Muscle layer of colon (tissue), 2 donors: Measurements from ENCODE around the gene TOMM7.

Experiments used
- H3K27ac ChIP-seq: one replicate; pipeline ENCODE4 v1.7.0; 2013; ENCODE audit warnings: low read depth, mild to moderate bottlenecking, low read length, moderate library complexity
- H3K27me3 ChIP-seq, 2 donors: one replicate each; pipeline ENCODE4 v1.7.0; 2013; ENCODE audit warnings: low read length in 2 of 2, mild to moderate bottlenecking in 2 of 2; ENCODE audit not compliant: insufficient read depth in 2 of 2, control insufficient read depth in 1 of 2
- H3K36me3 ChIP-seq: one replicate; pipeline ENCODE4 v1.7.0; 2013; ENCODE audit warnings: mild to moderate bottlenecking, low read length; ENCODE audit not compliant: insufficient read depth
- H3K4me1 ChIP-seq: one replicate; pipeline ENCODE4 v1.7.0; 2013; ENCODE audit warnings: mild to moderate bottlenecking, low read length; ENCODE audit not compliant: insufficient read depth
- H3K4me3 ChIP-seq, 2 donors: one replicate each; pipeline ENCODE4 v1.7.0; 2013; ENCODE audit warnings: low read length in 2 of 2, low read depth in 1 of 2, mild to moderate bottlenecking in 1 of 2, moderate library complexity in 1 of 2
- H3K9ac ChIP-seq: one replicate; pipeline ENCODE4 v1.7.0; 2013; ENCODE audit warnings: low read length
- H3K9me3 ChIP-seq: one replicate; pipeline ENCODE4 v1.7.0; 2013; ENCODE audit warnings: mild to moderate bottlenecking, low read length
- donor health status: abdominal sarcoma.
- donor health status: Adenocarcinoma of cecum.

Gene TOMM7

DNA sequence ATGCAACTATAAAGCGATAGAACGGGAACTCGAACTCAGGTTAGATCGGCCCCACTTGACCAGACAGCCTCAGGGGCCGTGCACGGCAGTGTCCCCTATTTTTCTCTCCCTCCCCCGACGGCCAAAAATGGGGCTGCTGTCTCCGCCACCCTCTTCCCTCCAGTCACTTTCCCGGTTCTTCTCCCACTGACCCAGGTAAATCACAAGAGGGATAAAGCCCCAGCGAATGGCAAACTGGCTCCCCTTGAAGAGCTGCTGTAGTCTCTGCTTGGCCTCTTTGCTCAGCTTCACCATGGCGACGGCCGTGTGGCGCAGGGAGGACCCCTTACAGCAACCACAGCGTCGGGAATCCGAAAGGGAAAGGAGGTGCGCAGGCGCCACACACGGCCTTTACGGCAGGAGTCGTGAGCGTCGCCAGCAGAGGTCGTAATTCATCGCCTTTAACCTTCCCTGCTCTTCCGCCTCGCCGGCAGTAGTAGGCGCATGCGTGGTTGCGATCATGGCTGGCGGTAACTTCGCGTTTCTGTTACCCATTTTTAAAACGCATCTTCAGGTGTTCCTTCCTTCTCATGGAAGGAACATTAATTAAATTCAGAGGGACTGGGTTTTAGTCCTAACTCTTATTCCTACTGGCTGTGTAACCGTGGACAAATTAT, at the start of gene TOMM7:
TOMM7 (minus strand) TSS at position 364 of the 656 bp plus-strand sequence; CDS start at position 294, 70 bp downstream.
- H3K27ac ChIP-seq, result peak within 1 kb of the TSS; percentile 85
- no peaks in the 10 kb centered on the region for H3K9me3 ChIP-seq
- peak within 1 kb of the TSS; percentile 97 for H3K9ac ChIP-seq
- H3K27me3 ChIP-seq, result no peaks in the 10 kb centered on the region
- peak within 1 kb of the TSS; percentile 89 to 99 for H3K4me3 ChIP-seq
- peaks cover 4% of the 10 kb centered on the region for H3K36me3 ChIP-seq
- H3K4me1 ChIP-seq, result peaks cover 16% of the 10 kb centered on the region

DNA sequence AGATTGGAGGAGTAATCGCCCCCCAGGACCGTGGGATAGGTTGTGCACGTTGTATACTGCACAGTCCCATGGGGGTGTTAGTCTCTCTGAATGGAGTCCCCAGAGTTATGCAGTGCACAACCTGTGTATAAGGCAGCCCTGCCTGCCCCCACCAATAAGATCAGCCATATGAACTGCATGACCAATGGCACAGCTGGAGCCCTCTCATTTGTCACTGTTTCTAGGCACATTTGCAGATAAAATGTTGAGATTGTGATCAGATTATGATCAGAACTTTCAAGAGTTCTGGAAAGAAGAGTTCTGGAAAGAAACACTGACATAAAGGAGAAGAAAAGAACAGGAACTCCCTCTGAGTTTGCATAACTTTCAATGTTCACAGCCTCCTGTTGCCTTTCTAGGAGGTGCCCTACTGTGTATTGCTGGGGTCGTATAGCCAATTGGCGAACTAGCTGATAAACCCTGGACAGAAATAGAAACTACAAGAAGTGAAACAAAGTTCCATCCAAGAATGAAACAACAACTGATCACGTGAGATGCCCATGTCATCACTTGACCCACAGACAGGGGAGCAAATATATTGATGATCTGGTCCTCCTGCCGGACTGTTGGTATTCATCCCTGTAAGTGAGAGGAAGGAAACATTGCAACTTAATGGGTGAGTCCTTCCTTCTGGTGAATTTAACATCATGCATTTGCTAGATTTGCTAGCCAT, 49.6 kb upstream of the TOMM7 start:
- peaks cover 6% of the 10 kb centered on the region for H3K4me1 ChIP-seq
- no peaks in the 10 kb centered on the region for H3K9me3 ChIP-seq
- H3K9ac ChIP-seq, result no peak overlapping the region
- no peaks in the 10 kb centered on the region for H3K27me3 ChIP-seq
- no peaks in the 10 kb centered on the region for H3K36me3 ChIP-seq
- no peak overlapping the region for H3K4me3 ChIP-seq
- H3K27ac ChIP-seq, result no peak overlapping the region

DNA sequence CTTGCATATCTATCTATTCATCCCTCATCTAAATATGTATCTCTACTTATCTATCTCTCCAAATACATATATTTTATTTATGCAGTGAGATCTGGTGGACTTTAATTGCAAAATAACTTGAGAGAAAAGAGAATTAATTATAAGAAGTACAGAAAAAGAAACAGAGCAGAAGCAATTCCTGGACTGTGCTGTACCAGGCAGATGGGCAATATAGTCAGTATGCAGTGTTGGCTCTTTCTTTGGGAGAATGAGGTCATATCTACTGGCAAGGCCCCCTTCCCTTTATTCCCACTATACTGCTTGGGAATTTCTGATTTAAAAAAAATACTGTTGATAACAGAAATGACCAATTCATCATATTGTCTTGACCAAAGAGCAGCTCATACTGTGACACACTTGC, 49.0 kb upstream of the TOMM7 start:
- H3K27ac ChIP-seq, result no peak overlapping the region
- peaks cover 6% of the 10 kb centered on the region for H3K4me1 ChIP-seq
- no peaks in the 10 kb centered on the region for H3K36me3 ChIP-seq
- H3K27me3 ChIP-seq, result no peaks in the 10 kb centered on the region
- no peak overlapping the region for H3K9ac ChIP-seq
- H3K4me3 ChIP-seq, result no peak overlapping the region
- no peaks in the 10 kb centered on the region for H3K9me3 ChIP-seq

DNA sequence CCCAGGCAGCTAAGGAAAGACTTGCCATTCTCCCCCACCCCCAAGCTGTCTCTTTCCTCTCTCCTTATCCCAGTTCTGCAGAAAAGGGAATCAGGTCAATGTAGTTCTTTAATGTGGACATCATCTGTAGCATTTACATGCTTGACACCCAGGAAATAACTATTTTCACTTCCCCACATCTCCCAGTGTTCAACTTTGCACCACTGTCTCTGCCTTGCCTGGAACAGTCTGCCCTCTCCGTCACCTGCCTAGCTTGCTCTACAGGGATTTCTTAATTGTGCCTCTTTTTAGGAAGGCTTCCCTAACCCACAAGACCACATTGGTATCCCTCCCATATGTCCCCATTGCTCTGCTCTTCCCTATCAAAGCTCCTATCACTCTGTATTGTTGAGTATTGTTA, 45.9 kb upstream of the TOMM7 start:
- no peak overlapping the region for H3K27ac ChIP-seq
- no peak overlapping the region for H3K4me3 ChIP-seq
- no peaks in the 10 kb centered on the region for H3K9me3 ChIP-seq
- H3K27me3 ChIP-seq, result no peaks in the 10 kb centered on the region
- no peaks in the 10 kb centered on the region for H3K36me3 ChIP-seq
- peaks cover 15% of the 10 kb centered on the region for H3K4me1 ChIP-seq
- no peak overlapping the region for H3K9ac ChIP-seq

DNA sequence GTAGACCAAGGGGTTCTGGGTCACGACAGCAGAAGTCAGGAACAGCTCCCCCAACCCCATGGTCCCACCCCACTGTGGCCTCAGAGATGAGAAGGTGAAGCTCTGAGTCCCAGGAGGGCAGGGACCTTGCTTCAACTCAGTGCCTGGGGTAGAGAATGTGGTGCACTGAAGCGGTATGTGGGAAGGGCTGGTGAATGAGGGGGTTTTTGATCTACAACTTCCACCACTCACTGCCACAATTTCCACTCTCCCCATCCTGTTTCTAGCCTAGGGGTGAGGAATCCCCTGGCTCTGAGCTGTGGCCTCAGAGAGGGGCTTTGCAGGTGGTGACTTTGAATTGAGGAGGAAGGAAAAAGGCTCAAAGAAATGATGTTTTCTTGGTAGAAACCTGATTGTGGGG, 44.9 kb upstream of the TOMM7 start:
- Histone ChIP-seq H3K27ac (no peak overlapping the region), H3K4me3 (no peak overlapping the region), H3K27me3 (no peaks in the 10 kb centered on the region), H3K4me1 (peaks cover 15% of the 10 kb centered on the region), H3K9me3 (no peaks in the 10 kb centered on the region), H3K36me3 (no peaks in the 10 kb centered on the region), H3K9ac (no peak overlapping the region)

DNA sequence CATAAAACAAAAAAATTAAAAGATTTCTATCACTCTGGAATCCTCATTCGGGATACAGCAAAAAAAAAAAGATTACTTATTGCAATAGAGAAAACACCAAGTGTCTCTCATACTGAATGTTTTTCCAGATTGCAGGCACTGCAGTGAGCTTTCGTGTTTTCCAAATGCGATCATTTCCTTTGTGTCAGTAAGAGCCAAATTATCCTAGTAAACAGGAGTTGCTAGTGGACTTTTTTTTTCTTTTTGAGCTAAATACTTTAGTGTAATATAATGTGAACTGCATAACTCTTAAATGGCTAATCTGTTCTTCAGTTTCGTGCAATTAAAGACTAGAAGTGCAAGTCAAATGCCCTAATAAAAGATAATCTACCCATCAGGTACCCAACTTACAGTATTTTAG, 44.4 kb upstream of the TOMM7 start:
- Histone ChIP-seq H3K27me3 (no peaks in the 10 kb centered on the region), H3K9ac (no peak overlapping the region), H3K36me3 (no peaks in the 10 kb centered on the region), H3K27ac (no peak overlapping the region), H3K9me3 (no peaks in the 10 kb centered on the region), H3K4me1 (peaks cover 15% of the 10 kb centered on the region), H3K4me3 (no peak overlapping the region)

DNA sequence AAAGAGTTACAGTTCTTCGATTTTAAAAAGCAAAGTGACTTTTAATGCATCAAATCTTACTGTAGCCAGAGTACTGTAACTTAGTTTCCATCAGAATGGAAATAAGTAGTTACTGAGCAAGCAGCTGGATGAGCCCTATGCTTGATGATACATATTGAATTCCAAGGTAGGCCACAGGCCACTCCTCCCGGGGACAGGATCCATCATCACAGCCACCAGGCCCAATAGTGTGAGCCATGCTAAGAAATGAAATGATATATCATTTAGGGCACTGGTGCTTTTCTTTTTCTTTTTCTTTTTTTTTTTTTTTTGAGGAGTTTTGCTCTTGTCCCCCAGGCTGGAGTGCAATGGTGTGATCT, 42.9 kb upstream of the TOMM7 start:
- Histone ChIP-seq H3K4me1 (peaks cover 17% of the 10 kb centered on the region), H3K27ac (no peak overlapping the region), H3K27me3 (no peaks in the 10 kb centered on the region), H3K9ac (no peak overlapping the region), H3K9me3 (no peaks in the 10 kb centered on the region), H3K36me3 (no peaks in the 10 kb centered on the region), H3K4me3 (no peak overlapping the region)

DNA sequence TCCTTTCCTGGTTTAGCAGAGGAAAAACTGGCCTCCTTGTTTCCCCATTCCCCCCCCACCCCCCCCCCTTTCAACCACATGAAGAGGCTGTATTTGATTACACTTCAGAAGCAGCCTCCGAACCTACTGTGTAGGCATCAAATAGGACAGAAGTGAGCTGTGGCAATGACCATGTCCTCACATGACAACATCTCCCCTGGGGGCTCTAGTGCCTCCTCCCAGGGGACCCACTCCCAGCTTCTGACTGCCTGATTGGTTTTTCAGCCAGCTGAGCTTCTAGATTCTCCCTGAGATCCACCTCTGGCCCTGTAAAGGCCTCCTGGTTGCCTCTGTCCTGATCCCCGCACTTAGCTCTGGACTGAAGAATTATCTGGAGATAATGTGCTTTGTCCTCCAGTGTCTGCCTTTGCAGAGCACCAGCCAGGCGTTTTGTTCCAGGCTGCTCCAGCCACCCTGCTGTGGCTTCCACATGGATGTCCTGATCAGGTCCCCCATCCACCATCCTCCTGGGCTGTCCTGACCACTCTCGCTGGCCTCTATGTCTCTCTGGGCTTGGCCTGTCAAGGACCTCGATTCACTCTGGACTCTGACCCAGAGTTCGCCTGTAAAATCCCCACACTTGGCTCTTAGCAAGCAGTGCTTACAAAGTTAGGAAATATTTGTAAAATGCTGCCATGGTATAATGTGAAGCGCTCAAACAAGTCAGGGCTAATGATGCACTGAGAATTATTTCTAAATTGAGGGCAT, 42.4 kb upstream of the TOMM7 start:
- no peak overlapping the region for H3K27ac ChIP-seq
- H3K9ac ChIP-seq, result no peak overlapping the region
- no peak overlapping the region for H3K4me3 ChIP-seq
- H3K27me3 ChIP-seq, result no peaks in the 10 kb centered on the region
- no peaks in the 10 kb centered on the region for H3K9me3 ChIP-seq
- no peaks in the 10 kb centered on the region for H3K36me3 ChIP-seq
- peaks cover 22% of the 10 kb centered on the region for H3K4me1 ChIP-seq

DNA sequence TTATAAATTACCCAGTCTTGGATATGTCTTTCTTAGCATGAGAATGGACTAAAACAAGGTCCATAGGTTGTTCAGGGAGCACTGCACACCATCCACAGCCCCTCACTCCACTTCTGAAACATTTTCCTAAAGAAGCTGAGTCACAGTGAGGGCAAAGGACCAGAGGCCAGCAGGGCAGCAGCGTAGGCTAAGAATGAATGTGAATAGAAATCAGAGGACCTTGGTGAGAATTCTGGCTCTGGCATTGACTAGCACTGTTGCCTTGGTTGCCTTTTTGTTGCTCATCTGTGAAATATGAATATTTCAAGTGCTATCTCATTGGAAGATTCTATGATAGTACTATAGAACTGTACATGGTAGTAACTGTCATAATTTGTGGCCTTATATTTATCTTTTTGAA, 41.7 kb upstream of the TOMM7 start:
- H3K9ac ChIP-seq, result no peak overlapping the region

DNA sequence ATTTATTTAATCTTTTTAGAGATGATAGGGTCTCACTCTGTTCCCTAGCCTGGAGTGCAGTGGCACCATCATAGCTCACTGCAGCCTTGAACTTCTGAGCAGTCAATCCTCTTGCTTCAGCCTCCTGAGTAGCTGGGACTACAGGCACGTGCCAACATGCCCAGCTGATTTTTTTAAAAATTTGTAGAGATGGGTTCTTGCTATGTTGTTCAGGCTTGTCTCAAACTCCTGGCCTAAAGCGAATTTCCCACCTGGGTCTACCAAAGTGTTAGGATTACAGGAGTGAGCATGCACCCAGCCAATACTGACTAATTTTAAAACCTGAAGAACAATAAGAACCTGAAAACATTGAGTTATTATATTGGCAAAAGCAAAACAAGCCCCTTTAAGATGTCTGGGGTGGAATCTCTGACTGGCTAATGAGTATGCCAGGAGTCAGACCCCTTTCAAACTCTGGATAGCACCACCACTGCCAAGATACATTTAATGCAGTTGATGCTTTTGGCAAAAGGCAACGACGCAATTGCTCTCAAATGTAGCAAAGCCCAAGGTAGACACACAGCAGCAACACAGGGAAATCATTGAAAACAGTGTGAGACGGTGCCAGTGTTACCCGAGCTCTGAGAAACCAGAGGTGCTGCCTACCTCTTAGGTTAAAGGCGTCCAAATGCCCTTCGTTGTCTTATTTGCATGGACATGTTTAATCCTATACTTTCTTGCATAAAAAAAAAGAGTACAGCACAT, 40.7 kb upstream of the TOMM7 start:
- Histone ChIP-seq H3K9me3 (no peaks in the 10 kb centered on the region), H3K27ac (no peak overlapping the region), H3K27me3 (no peaks in the 10 kb centered on the region), H3K4me1 (peaks cover 34% of the 10 kb centered on the region), H3K4me3 (no peak overlapping the region), H3K36me3 (peaks cover 11% of the 10 kb centered on the region), H3K9ac (no peak overlapping the region)

More for the DNA sequence above, 41.7 kb upstream of the TOMM7 start:
- Histone ChIP-seq H3K4me1 (peaks cover 29% of the 10 kb centered on the region), H3K36me3 (peaks cover 2% of the 10 kb centered on the region), H3K27ac (no peak overlapping the region), H3K27me3 (no peaks in the 10 kb centered on the region), H3K4me3 (no peak overlapping the region), H3K9me3 (no peaks in the 10 kb centered on the region)

DNA sequence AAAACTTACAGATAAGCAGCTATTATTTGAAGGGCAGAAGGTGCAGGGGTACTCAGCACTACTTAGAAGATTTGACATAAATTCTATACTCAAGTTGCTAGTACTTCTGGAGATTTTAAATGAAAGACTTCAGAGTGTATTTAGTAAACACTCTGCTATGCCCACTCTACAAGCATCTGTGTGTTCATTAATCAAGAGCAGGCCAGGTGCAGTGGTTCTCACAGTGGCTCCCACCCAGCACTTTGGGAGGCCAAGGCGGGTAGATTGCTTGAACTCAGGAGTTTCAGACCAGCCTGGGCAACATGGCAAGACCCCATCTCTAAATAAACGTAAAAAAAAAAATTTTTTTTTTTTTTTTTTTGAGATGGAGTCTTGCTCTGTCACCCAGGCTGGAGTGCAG, 38.9 kb upstream of the TOMM7 start:
- no peak overlapping the region for H3K9ac ChIP-seq
- H3K9me3 ChIP-seq, result no peaks in the 10 kb centered on the region
- H3K36me3 ChIP-seq, result peaks cover 16% of the 10 kb centered on the region
- H3K4me3 ChIP-seq, result no peak overlapping the region
- H3K27me3 ChIP-seq, result no peaks in the 10 kb centered on the region
- H3K27ac ChIP-seq, result no peak overlapping the region
- peaks cover 29% of the 10 kb centered on the region for H3K4me1 ChIP-seq
